HepG2 (cell line): ENCODE measurements around the gene CEBPZOS. TPM values are rescaled to one million over a fixed set of nuclear protein-coding genes. Genes with fewer than 3 reads are reported as not detected.

Experiments used
- ATAC-seq: fragments of 200-7000 bp; cut with Tn5 transposase; 3 replicates; pipeline ENCODE4 v1.9.1; 2020; ENCODE audit warnings: mild to moderate bottlenecking, moderate library complexity
- BruUV-seq: library from RNA; stranded (reverse); fragments of 400-500 nt; replicated peaks from 2 replicates; lab custom pipeline; 2021; lab: Mats Ljungman, UMichigan
- CTCF ChIA-PET: fragments of 300-600 bp; formaldehyde crosslinking; extraction: SDS; loops from one replicate; lab custom pipeline; 2021; ENCODE audit warnings: low total read pairs, inconsistent platforms, low intra/inter-chr PET ratio; lab: Yijun Ruan, JAX
- POLR2A ChIA-PET: fragments of 350-600 bp; sonication (Branson Sonifier 250); formaldehyde crosslinking; loops from one replicate; lab custom pipeline; 2020; ENCODE audit warnings: antibody characterized with exemption, inconsistent platforms; lab: Yijun Ruan, JAX
- DNase-seq: peaks from one replicate; pipeline ENCODE4 v3.0.0-alpha.2; 2015; ENCODE audit warnings: low spot score
- FAIRE-seq: peaks from 3 replicates; lab custom pipeline; 2011; peaks lifted over from hg19 to GRCh38; lab: Jason Lieb, UNC
- H2AFZ ChIP-seq: one replicate; pipeline ENCODE4 v1.6.1; 2011; ENCODE audit warnings: low read length, inconsistent platforms
- H3K27ac ChIP-seq: fragments of 300-600 bp; 3 replicates; pipeline ENCODE4 v1.8.0; 2011; ENCODE audit warnings: mixed run types, mild to moderate bottlenecking, mixed read lengths, low read length, inconsistent platforms; ENCODE audit not compliant: insufficient read depth; ENCODE audit errors: extremely low read length
- H3K27me3 ChIP-seq, 2 experiments: fragments of 200-600 bp in 1 of 2; 2 replicates in 1 of 2; 3 replicates in 1 of 2; pipeline versions ENCODE4 v1.6.0 to v1.8.0; 2011; ENCODE audit warnings: low read length in 2 of 2, mild to moderate bottlenecking in 2 of 2, moderate library complexity in 2 of 2, inconsistent platforms in 1 of 2; ENCODE audit not compliant: insufficient read depth in 2 of 2, control insufficient read depth in 1 of 2
- H3K36me3 ChIP-seq, 2 experiments: fragments of 200-600 bp in 1 of 2; replicated peaks in 1 of 2; 2 replicates in 1 of 2; 3 replicates in 1 of 2; pipeline versions ENCODE4 v1.5.1 to v1.8.0; 2011; ENCODE audit warnings: low read length in 2 of 2, inconsistent platforms in 1 of 2; ENCODE audit not compliant: insufficient read depth in 2 of 2, control insufficient read depth in 1 of 2
- H3K4me1 ChIP-seq: 2 replicates; pipeline ENCODE4 v1.5.1; 2012; ENCODE audit warnings: low read length, inconsistent platforms; ENCODE audit not compliant: insufficient read depth
- H3K4me2 ChIP-seq: 2 replicates; pipeline ENCODE4 v1.6.0; 2011; ENCODE audit warnings: low read depth, low read length, inconsistent platforms
- H3K4me3 ChIP-seq, 3 experiments: fragments of 200-600 bp in 1 of 3; sonication (generic), shearing (Covaris generic) in 1 of 3; replicated peaks in 1 of 3; 2 replicates each; pipeline ENCODE4 v1.5.1; 2011 to 2016; ENCODE audit warnings: low read length in 3 of 3, inconsistent platforms in 2 of 3, low read depth in 2 of 3, mild to moderate bottlenecking in 2 of 3, control low read depth in 1 of 3, mixed read lengths in 1 of 3; ENCODE audit not compliant: insufficient read depth in 1 of 3
- H3K79me2 ChIP-seq: one replicate; pipeline ENCODE4 v1.6.1; 2011; ENCODE audit warnings: low read length, inconsistent platforms; ENCODE audit not compliant: insufficient read depth
- H3K9ac ChIP-seq: 2 replicates; pipeline ENCODE4 v1.6.0; 2011; ENCODE audit warnings: mild to moderate bottlenecking, low read depth, low read length, inconsistent platforms; ENCODE audit not compliant: insufficient read depth
- H3K9me3 ChIP-seq: 2 replicates; pipeline ENCODE4 v1.5.1; 2012; ENCODE audit warnings: mild to moderate bottlenecking, low read length
- H4K20me1 ChIP-seq: 2 replicates; pipeline ENCODE4 v1.6.0; 2011; ENCODE audit warnings: inconsistent platforms, mild to moderate bottlenecking, low read length, moderate library complexity; ENCODE audit not compliant: insufficient read depth
- CENPT ChIP-seq: sonication (generic); formaldehyde crosslinking; IDR thresholded peaks from 2 replicates; pipeline ENCODE4 v1.8.0; 2022; ENCODE audit warnings: low read depth, mild to moderate bottlenecking, moderate library complexity, missing genetic modification reagents
- DNMT1 ChIP-seq: sonication (generic); formaldehyde crosslinking; IDR thresholded peaks from 2 replicates; pipeline ENCODE4 v1.5.1; 2020; ENCODE audit warnings: mild to moderate bottlenecking, missing genetic modification reagents
- SMAD1 ChIP-seq: sonication (generic); formaldehyde crosslinking; IDR thresholded peaks from 2 replicates; pipeline ENCODE4 v1.4.0; 2020; ENCODE audit warnings: missing genetic modification reagents, low read depth, mild to moderate bottlenecking, borderline replicate concordance
- ZFY ChIP-seq: sonication (generic); formaldehyde crosslinking; IDR thresholded peaks from 2 replicates; pipeline ENCODE4 v1.4.0; 2020; ENCODE audit warnings: missing genetic modification reagents
- ZNF296 ChIP-seq: sonication (generic); formaldehyde crosslinking; conservative IDR thresholded peaks from 2 replicates; pipeline ENCODE4 v1.5.0; 2020; ENCODE audit warnings: mild to moderate bottlenecking, missing genetic modification reagents
- ZNF30 ChIP-seq: sonication (generic); formaldehyde crosslinking; IDR thresholded peaks from 2 replicates; pipeline ENCODE4 v1.5.0; 2020; ENCODE audit warnings: mild to moderate bottlenecking, missing genetic modification reagents
- WGBS: methylation state at CpG from one replicate; pipeline ENCODE4 v1.1.6; 2017; ENCODE audit warnings: low lambda C conversion rate; 5-methylcytosine and 5-hydroxymethylcytosine counted together
- in situ Hi-C: cut with HindIII; loops from 2 replicates; pipeline ENCODE4 v1.10.0; 2017; ENCODE audit warnings: low pct_unique_long_range_greater_than_20kb; ENCODE audit not compliant: extremely low pct_ligation_motif_present
- intact Hi-C: fragments of 100-400 bp; cut with micrococcal nuclease; formaldehyde crosslinking; loops from one replicate; pipeline ENCODE4 v1.10.0; 2022; ENCODE audit not compliant: unreplicated experiment
- polyA plus RNA-seq, 8 experiments: library from polyadenylated mRNA; depleted of rRNA in 3 of 8; stranded (reverse) in 7 of 8; unstranded in 1 of 8; fragments of >200 nt; fragmentation: Illumina TruSeq in 4 of 8; extraction: Trizol in 4 of 8; gene quantifications; 2 replicates each; pipeline versions ENCODE4 v1.2.1 to v1.2.3, GENCODE V29; 2011 to 2016; ENCODE audit warnings: low read depth in 4 of 8, missing spikeins in 1 of 8, mixed read lengths in 1 of 8; ENCODE audit not compliant: insufficient read depth in 1 of 8
- total RNA-seq, 5 experiments: library from RNA; depleted of rRNA; stranded (reverse); fragments of >200 nt; fragmentation: Illumina TruSeq; extraction: Trizol; gene quantifications; 2 replicates each; pipeline ENCODE4 v1.2.3, GENCODE V29; 2016; ENCODE audit warnings: low read depth in 1 of 5
- TF ChIP-seq, protein P1 (sequence below): sonication (generic); formaldehyde crosslinking; IDR thresholded peaks from 2 replicates; pipeline ENCODE4 v1.9.0; 2021; ENCODE audit warnings: missing genetic modification reagents, mild to moderate bottlenecking, borderline replicate concordance
- TF ChIP-seq, protein P2 (sequence below): sonication (generic); formaldehyde crosslinking; IDR thresholded peaks from 2 replicates; pipeline ENCODE4 v1.4.0; 2020; ENCODE audit warnings: low read depth, mild to moderate bottlenecking, missing genetic modification reagents
- TF ChIP-seq, protein P3 (sequence below): sonication (generic); IDR thresholded peaks from 2 replicates; pipeline ENCODE4 v1.6.1; 2016; ENCODE audit warnings: low read depth, borderline replicate concordance

Gene CEBPZOS
- total and polyA plus RNA-seq, 2 of the 13 experiments (the other 11 are each of a cell fraction or from before 2014, with no cell fraction given), result 18.6 to 44.7 TPM

DNA sequence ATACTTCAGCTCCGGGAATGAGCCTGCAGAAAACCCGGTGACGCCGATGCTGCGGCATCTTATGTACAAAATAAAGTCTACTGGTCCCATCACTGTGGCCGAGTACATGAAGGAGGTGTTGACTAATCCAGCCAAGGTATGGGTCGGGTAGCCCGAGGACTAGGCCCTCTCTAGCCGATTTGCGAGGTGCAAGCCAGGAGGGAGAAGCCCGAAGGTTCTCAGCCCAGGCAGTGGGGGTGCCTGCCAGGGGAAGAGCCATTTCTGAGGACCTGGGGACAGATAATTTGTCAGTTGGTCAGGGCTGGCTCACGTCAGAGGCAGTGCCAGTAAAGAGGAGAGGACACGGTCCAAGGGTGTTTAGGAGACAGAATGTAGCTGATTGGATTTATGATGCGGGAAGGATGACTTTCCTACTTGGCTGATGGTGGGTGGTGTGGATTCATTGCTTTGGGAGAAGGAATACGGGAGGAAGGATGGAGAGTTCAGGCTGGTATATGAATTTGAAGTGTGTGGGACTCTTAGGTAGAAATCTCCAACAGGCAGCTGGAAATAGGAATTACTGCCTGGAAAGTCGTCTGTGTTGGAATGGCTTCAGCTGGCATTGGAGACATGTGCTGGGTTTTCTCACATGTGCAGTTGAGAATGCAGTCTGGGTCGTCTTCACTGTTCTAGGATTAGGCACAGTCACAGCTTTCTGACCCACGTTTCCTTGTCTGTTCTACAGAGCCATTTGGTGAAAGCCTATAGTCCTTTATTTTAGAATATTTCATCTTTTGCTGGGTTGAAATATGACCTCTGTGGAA, 36.0 kb downstream of the CEBPZOS start:
- H3K4me2 ChIP-seq, result peak overlapping the region; percentile 88
- H3K4me1 ChIP-seq, result peaks cover 43% of the 10 kb centered on the region
- peak overlapping the region; percentile 94 for H3K9ac ChIP-seq
- 0 out of 2 replicates have a peak, but pooled peaks have one; percentile 20 for TF ChIP-seq ZNF296 (CRISPR knock-in tag)
- TF ChIP-seq, protein P1, sequence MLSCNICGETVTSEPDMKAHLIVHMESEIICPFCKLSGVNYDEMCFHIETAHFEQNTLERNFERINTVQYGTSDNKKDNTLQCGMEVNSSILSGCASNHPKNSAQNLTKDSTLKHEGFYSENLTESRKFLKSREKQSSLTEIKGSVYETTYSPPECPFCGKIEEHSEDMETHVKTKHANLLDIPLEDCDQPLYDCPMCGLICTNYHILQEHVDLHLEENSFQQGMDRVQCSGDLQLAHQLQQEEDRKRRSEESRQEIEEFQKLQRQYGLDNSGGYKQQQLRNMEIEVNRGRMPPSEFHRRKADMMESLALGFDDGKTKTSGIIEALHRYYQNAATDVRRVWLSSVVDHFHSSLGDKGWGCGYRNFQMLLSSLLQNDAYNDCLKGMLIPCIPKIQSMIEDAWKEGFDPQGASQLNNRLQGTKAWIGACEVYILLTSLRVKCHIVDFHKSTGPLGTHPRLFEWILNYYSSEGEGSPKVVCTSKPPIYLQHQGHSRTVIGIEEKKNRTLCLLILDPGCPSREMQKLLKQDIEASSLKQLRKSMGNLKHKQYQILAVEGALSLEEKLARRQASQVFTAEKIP (CRISPR knock-in tag), result no peak
- TF ChIP-seq CENPT (CRISPR knock-in tag), result 0 out of 2 replicates have a peak, but pooled peaks have one; percentile 4
- 0 out of 2 replicates have a peak, but pooled peaks have one; percentile 47 for TF ChIP-seq ZNF30 (CRISPR knock-in tag)
- TF ChIP-seq ZFY (CRISPR knock-in tag), result no peak
- 0 out of 2 replicates have a peak, but pooled peaks have one; percentile 8 for TF ChIP-seq SMAD1 (CRISPR knock-in tag)
- TF ChIP-seq DNMT1 (CRISPR knock-in tag), result 0 out of 2 replicates have a peak, but pooled peaks have one; percentile 32
- TF ChIP-seq, protein P2, sequence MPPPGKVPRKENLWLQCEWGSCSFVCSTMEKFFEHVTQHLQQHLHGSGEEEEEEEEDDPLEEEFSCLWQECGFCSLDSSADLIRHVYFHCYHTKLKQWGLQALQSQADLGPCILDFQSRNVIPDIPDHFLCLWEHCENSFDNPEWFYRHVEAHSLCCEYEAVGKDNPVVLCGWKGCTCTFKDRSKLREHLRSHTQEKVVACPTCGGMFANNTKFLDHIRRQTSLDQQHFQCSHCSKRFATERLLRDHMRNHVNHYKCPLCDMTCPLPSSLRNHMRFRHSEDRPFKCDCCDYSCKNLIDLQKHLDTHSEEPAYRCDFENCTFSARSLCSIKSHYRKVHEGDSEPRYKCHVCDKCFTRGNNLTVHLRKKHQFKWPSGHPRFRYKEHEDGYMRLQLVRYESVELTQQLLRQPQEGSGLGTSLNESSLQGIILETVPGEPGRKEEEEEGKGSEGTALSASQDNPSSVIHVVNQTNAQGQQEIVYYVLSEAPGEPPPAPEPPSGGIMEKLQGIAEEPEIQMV (CRISPR knock-in tag), result 0 out of 2 replicates have a peak, but pooled peaks have one; percentile 37
- TF ChIP-seq, protein P3, sequence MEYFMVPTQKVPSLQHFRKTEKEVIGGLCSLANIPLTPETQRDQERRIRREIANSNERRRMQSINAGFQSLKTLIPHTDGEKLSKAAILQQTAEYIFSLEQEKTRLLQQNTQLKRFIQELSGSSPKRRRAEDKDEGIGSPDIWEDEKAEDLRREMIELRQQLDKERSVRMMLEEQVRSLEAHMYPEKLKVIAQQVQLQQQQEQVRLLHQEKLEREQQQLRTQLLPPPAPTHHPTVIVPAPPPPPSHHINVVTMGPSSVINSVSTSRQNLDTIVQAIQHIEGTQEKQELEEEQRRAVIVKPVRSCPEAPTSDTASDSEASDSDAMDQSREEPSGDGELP, result peak; percentile 9; the same call in 1 of the 2 replicates
- peak; percentile 55 for ATAC-seq
- WGBS, result 11% methylated on average over 18 of the region's 18 CpGs
- peaks cover 79% of the 10 kb centered on the region for H3K79me2 ChIP-seq
- peaks cover 6 to 16% of the 10 kb centered on the region in 2 experiments for H3K36me3 ChIP-seq
- H3K27me3 ChIP-seq, result no peaks in the 10 kb centered on the region; a peak in 1 of 5 replicates
- peak overlapping the region; percentile 45 for H2AFZ ChIP-seq
- CTCF ChIA-PET, result no interaction called here
- intact Hi-C loops (loop anchor here (10.0 kb wide), 1 partner anchor 148 kb away; the partner anchor contains the start of genes GPATCH11 and HEATR5B), in situ Hi-C loops (no loop called here)
- peaks cover 16% of the 10 kb centered on the region; the same call in 1 of the 2 replicates for H4K20me1 ChIP-seq
- FAIRE-seq, result no peak
- POLR2A ChIA-PET, result interaction anchor here (0.6 to 2.4 kb wide), 18 partner anchors 9 to 1519 kb away, joined by 3 to 14 read pairs (median 3); partner anchors contain the start of genes CEBPZOS, EIF2AK2, PRKD3 and RMDN2
- no peaks in the 10 kb centered on the region for H3K9me3 ChIP-seq
- H3K27ac ChIP-seq, result peak overlapping the region; percentile 76
- TSS peak; percentile 79 for BruUV-seq
- H3K4me3 ChIP-seq, result peak overlapping the region; percentile 84 to 99 (median 95)
- DNase-seq, result peak; percentile 12
